Tibial nerve (tissue), 4 donors: ENCODE measurements around the gene MAGI2.

Source experiments
- CTCF ChIP-seq, 5 experiments: fragments of 200-600 bp in 3 of 5; fragments of 450-650 bp in 2 of 5; sonication (generic) in 3 of 5; IDR thresholded peaks; one replicate each; pipeline ENCODE4 v1.5.1; 2016 to 2019; ENCODE audit warnings: antibody characterized with exemption in 5 of 5, mild to moderate bottlenecking in 3 of 5, moderate library complexity in 2 of 5
- EP300 ChIP-seq, 2 donors: sonication (generic); formaldehyde crosslinking; IDR thresholded peaks; one replicate each; pipeline ENCODE4 v1.6.1; 2017; ENCODE audit warnings: antibody characterized with exemption in 2 of 2, mild to moderate bottlenecking in 1 of 2
- POLR2A ChIP-seq, 2 donors: fragments of 450-650 bp; IDR thresholded peaks; one replicate each; pipeline ENCODE4 v1.6.1; 2017; ENCODE audit warnings: antibody characterized with exemption in 2 of 2, mild to moderate bottlenecking in 2 of 2, moderate library complexity in 2 of 2

- TF ChIP-seq CTCF (IDR thresholded peaks at IDR 0.05) (no peak), POLR2A (IDR thresholded peaks at IDR 0.05) (no peak), EP300 (IDR thresholded peaks at IDR 0.05) (no peak)
Observed at GRCh38 chr7:79376299-79377025, 77.0 kb downstream of the MAGI2 start.
